Vagina (tissue), 2 donors: ENCODE results near the gene AQP12A.

Source experiments
- POLR2AphosphoS5 ChIP-seq, 2 donors: sonication (generic); formaldehyde crosslinking; IDR thresholded peaks; one replicate each; pipeline ENCODE4 v1.9.0; 2017; ENCODE audit warnings: antibody characterized with exemption in 2 of 2, mild to moderate bottlenecking in 2 of 2, low read depth in 1 of 2; ENCODE audit not compliant: insufficient read depth in 1 of 2
- TF ChIP-seq, protein P1 (sequence below), 3 experiments: fragments of 450-650 bp in 2 of 3; fragments of 200-600 bp in 1 of 3; sonication (generic) in 1 of 3; IDR thresholded peaks; one replicate each; pipeline ENCODE4 v1.5.1; 2017 to 2019; ENCODE audit warnings: antibody characterized with exemption in 3 of 3, mild to moderate bottlenecking in 2 of 3, moderate library complexity in 2 of 3

DNA sequence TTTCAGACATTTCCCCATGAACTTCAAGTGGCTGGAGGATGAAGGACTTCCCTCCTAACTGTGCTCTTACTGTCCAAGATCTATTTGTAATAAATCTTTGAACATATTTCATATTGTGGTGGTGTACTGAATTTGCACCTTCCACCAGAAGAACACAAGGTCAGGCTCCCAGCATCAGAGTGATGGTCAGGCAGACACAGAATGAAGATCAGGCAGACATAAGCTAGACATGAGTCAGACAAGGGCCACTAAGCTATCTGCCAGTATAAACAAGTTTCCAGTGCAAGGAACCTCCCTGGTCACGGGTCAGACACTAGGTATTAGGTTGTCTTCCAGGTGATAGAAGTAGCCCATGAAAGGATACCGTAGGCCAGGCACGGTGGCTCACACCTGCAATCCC is 29.0 kb upstream of the AQP12A start:
- TF ChIP-seq, protein P1, sequence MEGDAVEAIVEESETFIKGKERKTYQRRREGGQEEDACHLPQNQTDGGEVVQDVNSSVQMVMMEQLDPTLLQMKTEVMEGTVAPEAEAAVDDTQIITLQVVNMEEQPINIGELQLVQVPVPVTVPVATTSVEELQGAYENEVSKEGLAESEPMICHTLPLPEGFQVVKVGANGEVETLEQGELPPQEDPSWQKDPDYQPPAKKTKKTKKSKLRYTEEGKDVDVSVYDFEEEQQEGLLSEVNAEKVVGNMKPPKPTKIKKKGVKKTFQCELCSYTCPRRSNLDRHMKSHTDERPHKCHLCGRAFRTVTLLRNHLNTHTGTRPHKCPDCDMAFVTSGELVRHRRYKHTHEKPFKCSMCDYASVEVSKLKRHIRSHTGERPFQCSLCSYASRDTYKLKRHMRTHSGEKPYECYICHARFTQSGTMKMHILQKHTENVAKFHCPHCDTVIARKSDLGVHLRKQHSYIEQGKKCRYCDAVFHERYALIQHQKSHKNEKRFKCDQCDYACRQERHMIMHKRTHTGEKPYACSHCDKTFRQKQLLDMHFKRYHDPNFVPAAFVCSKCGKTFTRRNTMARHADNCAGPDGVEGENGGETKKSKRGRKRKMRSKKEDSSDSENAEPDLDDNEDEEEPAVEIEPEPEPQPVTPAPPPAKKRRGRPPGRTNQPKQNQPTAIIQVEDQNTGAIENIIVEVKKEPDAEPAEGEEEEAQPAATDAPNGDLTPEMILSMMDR (IDR thresholded peaks at IDR 0.05): no peak
- TF ChIP-seq POLR2AphosphoS5 (IDR thresholded peaks at IDR 0.05; ENCODE audit: insufficient read depth in 1 of 2, low read depth in 1 of 2): no peak
